Breast epithelium (tissue), 4 donors: Measurements from ENCODE around the gene RIMKLB. TPM values are rescaled to one million over a fixed set of nuclear protein-coding genes. Genes with fewer than 3 reads are reported as not detected.

Experiments used
- DNase-seq, 2 donors: peaks; one replicate each; pipeline ENCODE4 v3.0.0-alpha.2; 2019; ENCODE audit warnings: low spot score in 2 of 2
- H3K27ac ChIP-seq, 2 donors: fragments of 200-600 bp; sonication (generic) in 1 of 2; one replicate each; pipeline ENCODE4 v1.5.1; 2016 to 2019; ENCODE audit warnings: mild to moderate bottlenecking in 1 of 2
- H3K27me3 ChIP-seq, 2 donors: fragments of 200-600 bp; sonication (generic) in 1 of 2; one replicate each; pipeline versions ENCODE4 v1.5.1 to v1.6.0; 2017 to 2019; ENCODE audit warnings: control low read depth in 1 of 2, mild to moderate bottlenecking in 1 of 2
- H3K36me3 ChIP-seq: fragments of 200-600 bp; one replicate; pipeline ENCODE4 v1.5.1; 2019
- H3K4me1 ChIP-seq, 2 donors: fragments of 200-600 bp; sonication (generic); one replicate each; pipeline ENCODE4 v1.5.1; 2016 to 2019; ENCODE audit warnings: control low read depth in 1 of 2
- H3K4me3 ChIP-seq, 3 donors: fragments of 200-600 bp; sonication (generic); 1 replicate in 2 of 3; 2 replicates in 1 of 3; pipeline ENCODE4 v1.5.1; 2016 to 2019; ENCODE audit warnings: mild to moderate bottlenecking in 3 of 3, moderate library complexity in 2 of 3
- H3K9me3 ChIP-seq, 2 donors: fragments of 200-600 bp; sonication (generic) in 1 of 2; one replicate each; pipeline ENCODE4 v1.5.1; 2016 to 2019; ENCODE audit warnings: control low read depth in 1 of 2
- POLR2A ChIP-seq: fragments of 450-650 bp; IDR thresholded peaks from one replicate; pipeline ENCODE4 v1.6.1; 2016; ENCODE audit warnings: antibody characterized with exemption, mild to moderate bottlenecking, moderate library complexity
- POLR2AphosphoS5 ChIP-seq, 3 donors: sonication (generic); formaldehyde crosslinking; IDR thresholded peaks; one replicate each; pipeline ENCODE4 v1.6.1; 2017; ENCODE audit warnings: antibody characterized with exemption in 3 of 3
- intact Hi-C: fragments of 100-400 bp; cut with DNase I; formaldehyde crosslinking; loops from one replicate; pipeline ENCODE4 v1.15.1; 2023; ENCODE audit warnings: low total_unique reads
- total RNA-seq, 3 donors: library from RNA; depleted of rRNA; stranded (reverse); fragments of >200 nt; gene quantifications; one replicate each; pipeline ENCODE4 v1.1.0, GENCODE V29; 2016
- TF ChIP-seq, protein P1 (sequence below), 3 donors: fragments of 450-650 bp; IDR thresholded peaks; one replicate each; pipeline ENCODE4 v1.5.1; 2016 to 2017; ENCODE audit warnings: antibody characterized with exemption in 3 of 3, mild to moderate bottlenecking in 3 of 3, moderate library complexity in 3 of 3

The RIMKLB gene, protein sequence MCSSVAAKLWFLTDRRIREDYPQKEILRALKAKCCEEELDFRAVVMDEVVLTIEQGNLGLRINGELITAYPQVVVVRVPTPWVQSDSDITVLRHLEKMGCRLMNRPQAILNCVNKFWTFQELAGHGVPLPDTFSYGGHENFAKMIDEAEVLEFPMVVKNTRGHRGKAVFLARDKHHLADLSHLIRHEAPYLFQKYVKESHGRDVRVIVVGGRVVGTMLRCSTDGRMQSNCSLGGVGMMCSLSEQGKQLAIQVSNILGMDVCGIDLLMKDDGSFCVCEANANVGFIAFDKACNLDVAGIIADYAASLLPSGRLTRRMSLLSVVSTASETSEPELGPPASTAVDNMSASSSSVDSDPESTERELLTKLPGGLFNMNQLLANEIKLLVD
- total RNA-seq = 10 to 100 TPM; 42.2 to 52.1 (median 51.5) TPM

DNA sequence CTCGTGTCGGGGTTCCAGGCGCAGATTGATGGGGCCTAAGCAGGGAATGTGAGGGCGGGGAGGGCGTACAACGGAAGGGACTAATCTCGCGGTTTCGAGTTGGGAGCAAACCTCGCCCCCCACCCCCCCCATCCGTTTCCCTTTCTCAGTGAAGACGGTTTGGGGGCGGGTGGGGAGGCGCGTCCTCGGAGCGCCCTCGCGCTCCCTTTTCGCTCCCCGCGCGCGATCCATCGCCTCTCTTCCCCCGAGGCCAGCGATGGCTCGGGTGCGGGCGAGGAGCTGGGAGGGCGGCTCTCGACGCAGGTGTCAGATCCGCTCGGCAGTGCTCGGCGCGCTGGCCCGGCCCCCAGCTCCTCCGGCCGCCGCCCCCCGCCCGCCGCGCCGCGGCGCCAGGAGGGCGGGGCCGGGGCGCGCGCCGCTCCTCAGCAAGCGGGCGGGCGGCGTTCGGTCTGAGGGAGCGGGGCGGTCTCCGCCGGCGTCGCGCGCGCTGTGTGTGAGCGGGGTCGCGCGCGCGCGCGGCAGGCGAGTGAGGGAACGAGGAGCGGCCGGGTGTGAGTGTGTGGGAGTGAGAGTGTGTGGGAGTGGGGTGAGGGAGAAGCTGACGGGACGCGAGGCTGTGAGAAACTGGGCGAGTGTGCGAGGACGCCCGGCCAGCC, at the start of gene RIMKLB:
RIMKLB (plus strand) TSS at position 516 of the 656 bp plus-strand sequence. CDS start 15,876 bp downstream, outside the sequence.
- TF ChIP-seq POLR2AphosphoS5 (IDR thresholded peaks at IDR 0.05) (peak; percentile 16 to 41 (median 38)), POLR2A (peak; percentile 48)
- TF ChIP-seq, protein P1, sequence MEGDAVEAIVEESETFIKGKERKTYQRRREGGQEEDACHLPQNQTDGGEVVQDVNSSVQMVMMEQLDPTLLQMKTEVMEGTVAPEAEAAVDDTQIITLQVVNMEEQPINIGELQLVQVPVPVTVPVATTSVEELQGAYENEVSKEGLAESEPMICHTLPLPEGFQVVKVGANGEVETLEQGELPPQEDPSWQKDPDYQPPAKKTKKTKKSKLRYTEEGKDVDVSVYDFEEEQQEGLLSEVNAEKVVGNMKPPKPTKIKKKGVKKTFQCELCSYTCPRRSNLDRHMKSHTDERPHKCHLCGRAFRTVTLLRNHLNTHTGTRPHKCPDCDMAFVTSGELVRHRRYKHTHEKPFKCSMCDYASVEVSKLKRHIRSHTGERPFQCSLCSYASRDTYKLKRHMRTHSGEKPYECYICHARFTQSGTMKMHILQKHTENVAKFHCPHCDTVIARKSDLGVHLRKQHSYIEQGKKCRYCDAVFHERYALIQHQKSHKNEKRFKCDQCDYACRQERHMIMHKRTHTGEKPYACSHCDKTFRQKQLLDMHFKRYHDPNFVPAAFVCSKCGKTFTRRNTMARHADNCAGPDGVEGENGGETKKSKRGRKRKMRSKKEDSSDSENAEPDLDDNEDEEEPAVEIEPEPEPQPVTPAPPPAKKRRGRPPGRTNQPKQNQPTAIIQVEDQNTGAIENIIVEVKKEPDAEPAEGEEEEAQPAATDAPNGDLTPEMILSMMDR (IDR thresholded peaks at IDR 0.05) = no peak
- Histone ChIP-seq H3K9me3 (no peaks in the 10 kb centered on the region), H3K36me3 (no peaks in the 10 kb centered on the region), H3K27me3 (no peaks in the 10 kb centered on the region), H3K4me1 (peaks cover 0 to 7% of the 10 kb centered on the region in 2 donors), H3K27ac (peak within 1 kb of the TSS; percentile 96 to 99), H3K4me3 (peak within 1 kb of the TSS; percentile 85 to 100 (median 98))
- peak; percentile 66 to 69 for DNase-seq
- intact Hi-C loops = no loop called here

DNA sequence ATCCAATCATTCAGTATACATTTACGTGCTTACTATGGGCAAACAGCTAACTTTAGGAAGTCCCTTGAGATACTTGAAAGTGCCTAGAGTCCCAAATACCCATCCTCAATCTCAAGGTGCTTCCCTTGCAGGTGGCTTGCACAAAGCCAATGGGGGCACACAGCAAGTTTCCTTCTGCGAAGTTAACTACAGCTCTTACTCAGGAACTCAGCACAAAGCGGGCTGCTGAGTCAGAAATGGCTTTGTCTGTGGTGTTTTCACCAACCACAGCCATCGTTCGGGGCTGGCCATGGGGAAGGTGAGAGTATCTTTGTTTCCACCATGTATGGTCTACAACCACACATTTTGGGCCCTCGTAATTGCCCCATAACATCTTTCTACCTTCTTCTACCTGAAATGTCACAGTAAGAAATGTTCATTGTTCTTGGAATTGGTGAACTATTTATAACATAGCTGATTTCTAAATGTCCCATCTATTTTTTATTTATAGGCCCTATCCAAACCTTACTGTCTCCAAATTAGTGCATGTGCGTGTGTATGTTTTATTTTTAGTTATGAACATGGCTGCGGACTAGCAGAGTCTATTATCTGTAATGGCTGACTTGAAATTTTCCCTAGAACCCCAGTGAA, 49.1 kb upstream of the RIMKLB start:
- Histone ChIP-seq H3K9me3 (no peaks in the 10 kb centered on the region), H3K4me3 (no peak overlapping the region), H3K27ac (no peak overlapping the region), H3K27me3 (no peaks in the 10 kb centered on the region), H3K4me1 (no peaks in the 10 kb centered on the region), H3K36me3 (no peaks in the 10 kb centered on the region)
- no peak for DNase-seq
- intact Hi-C loops = no loop called here
- TF ChIP-seq POLR2AphosphoS5 (IDR thresholded peaks at IDR 0.05) = no peak
- TF ChIP-seq, protein P1 (IDR thresholded peaks at IDR 0.05) = no peak
- TF ChIP-seq POLR2A = no peak

DNA sequence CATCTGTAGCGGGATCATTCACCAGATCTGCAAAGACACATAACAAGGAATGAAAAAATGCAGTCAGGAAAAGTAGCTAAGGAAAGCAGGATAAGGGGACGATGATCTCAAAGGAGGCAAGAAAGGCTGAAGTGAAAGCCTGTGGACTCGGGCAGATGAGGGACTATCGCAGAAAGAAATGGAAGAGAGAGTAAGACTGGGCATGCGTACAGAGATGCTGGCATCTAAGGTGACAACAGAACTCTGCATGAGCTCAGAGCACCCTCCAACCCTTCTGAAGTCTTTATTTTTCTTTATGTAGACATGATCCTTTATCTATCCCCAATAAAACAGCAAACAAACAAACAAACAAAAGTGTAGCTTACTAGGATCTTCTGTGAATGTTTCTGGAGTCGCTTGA, 42.4 kb upstream of the RIMKLB start:
- Histone ChIP-seq H3K27ac (no peak overlapping the region), H3K4me3 (no peak overlapping the region), H3K9me3 (no peaks in the 10 kb centered on the region), H3K36me3 (no peaks in the 10 kb centered on the region), H3K4me1 (no peaks in the 10 kb centered on the region), H3K27me3 (no peaks in the 10 kb centered on the region)
- no peak for DNase-seq
- intact Hi-C loops = no loop called here
- TF ChIP-seq, protein P1 (IDR thresholded peaks at IDR 0.05) = no peak
- TF ChIP-seq POLR2A = no peak
- no peak for TF ChIP-seq POLR2AphosphoS5 (IDR thresholded peaks at IDR 0.05)

DNA sequence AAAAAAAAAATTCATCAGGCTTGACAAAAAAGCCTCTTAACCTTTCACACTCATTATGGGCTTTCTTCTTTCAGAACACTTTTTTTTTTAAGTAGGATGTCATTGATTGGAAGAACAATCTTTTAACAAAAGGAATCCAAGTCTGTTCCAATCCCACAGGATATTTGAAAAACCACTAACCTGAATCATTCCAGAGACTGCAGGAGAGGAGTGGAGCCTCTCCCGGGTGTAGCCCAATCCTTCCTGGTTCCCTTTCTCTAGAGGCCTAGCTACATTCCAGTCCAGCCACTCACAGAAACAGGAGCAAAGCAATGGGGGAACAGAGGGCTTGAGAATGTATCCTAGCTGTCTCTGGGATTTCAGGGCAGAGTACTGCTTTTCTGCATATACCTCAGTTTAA, 39.4 kb upstream of the RIMKLB start:
- H3K27me3 ChIP-seq = no peaks in the 10 kb centered on the region
- H3K9me3 ChIP-seq = no peaks in the 10 kb centered on the region
- TF ChIP-seq POLR2AphosphoS5 (IDR thresholded peaks at IDR 0.05) = no peak
- TF ChIP-seq, protein P1 (IDR thresholded peaks at IDR 0.05) = no peak
- TF ChIP-seq POLR2A = no peak
- H3K4me1 ChIP-seq = no peaks in the 10 kb centered on the region
- no peak overlapping the region for H3K4me3 ChIP-seq
- no peak for DNase-seq
- H3K27ac ChIP-seq = peak overlapping the region in 1 of 2 donors; percentile 25
- H3K36me3 ChIP-seq = no peaks in the 10 kb centered on the region
- intact Hi-C loops = no loop called here

DNA sequence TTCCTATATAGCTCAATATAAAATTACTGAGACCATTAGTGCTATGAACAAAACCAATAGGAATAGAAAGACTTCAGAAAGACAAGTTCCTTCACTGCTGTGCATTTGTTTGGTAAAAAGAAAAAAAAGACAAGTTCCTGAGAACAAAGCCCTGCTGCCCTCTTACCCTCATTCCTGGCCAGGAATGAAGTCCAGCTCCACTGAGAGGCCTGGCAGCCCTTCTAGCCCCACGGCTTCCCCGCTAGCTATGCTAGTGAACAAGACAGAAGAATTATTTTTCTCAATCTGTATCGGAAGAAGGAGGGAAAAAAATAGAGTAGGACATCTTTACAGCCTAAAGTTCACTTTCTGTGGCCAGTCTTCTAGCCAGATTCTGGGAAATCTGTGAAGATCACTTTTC, 36.8 kb upstream of the RIMKLB start:
- peak overlapping the region in 1 of 3 donors; percentile 47 for H3K4me3 ChIP-seq
- TF ChIP-seq POLR2AphosphoS5 (IDR thresholded peaks at IDR 0.05) (no peak), POLR2A (no peak)
- TF ChIP-seq, protein P1 (IDR thresholded peaks at IDR 0.05) = no peak
- intact Hi-C loops = no loop called here
- H3K4me1 ChIP-seq = no peaks in the 10 kb centered on the region
- no peak for DNase-seq
- H3K27ac ChIP-seq = no peak overlapping the region
- H3K36me3 ChIP-seq = no peaks in the 10 kb centered on the region
- H3K9me3 ChIP-seq = no peaks in the 10 kb centered on the region
- H3K27me3 ChIP-seq = no peaks in the 10 kb centered on the region
